HEK293 (cell line): ENCODE measurements around the gene MYH14.

Source experiments
- CTCF ChIA-PET: fragments of 350-600 bp; formaldehyde crosslinking; extraction: SDS; loops from one replicate; lab custom pipeline; 2021; ENCODE audit warnings: antibody characterized with exemption; lab: Yijun Ruan, JAX
- POLR2A ChIA-PET: fragments of 300-600 bp; formaldehyde crosslinking; extraction: SDS; loops from one replicate; lab custom pipeline; 2020; ENCODE audit warnings: antibody characterized with exemption, inconsistent platforms; lab: Yijun Ruan, JAX
- H3K27ac ChIP-seq: fragments of 200-500 bp; sonication (Bioruptor generic); 2 replicates; pipeline ENCODE4 v1.5.1; 2014; ENCODE audit warnings: low read depth, low read length, control low read depth, inconsistent platforms; ENCODE audit errors: extremely low read depth
- H3K36me3 ChIP-seq, 2 experiments: fragments of 200-500 bp in 1 of 2; sonication (Bioruptor generic) in 1 of 2; 1 replicate in 1 of 2; 2 replicates in 1 of 2; pipeline ENCODE4 v1.5.1; 2014 to 2017; ENCODE audit warnings: inconsistent platforms in 2 of 2, low read length in 2 of 2; ENCODE audit not compliant: control insufficient read depth in 2 of 2, insufficient read depth in 1 of 2
- H3K4me1 ChIP-seq: fragments of 200-500 bp; sonication (Bioruptor generic); 2 replicates; pipeline ENCODE4 v1.5.1; 2014; ENCODE audit warnings: mild to moderate bottlenecking, low read length, inconsistent platforms; ENCODE audit not compliant: control insufficient read depth, insufficient read depth
- H3K4me3 ChIP-seq: 2 replicates; pipeline ENCODE4 v1.5.1; 2011; ENCODE audit warnings: low read depth, mild to moderate bottlenecking, control low read depth, low read length, moderate library complexity
- H3K9me3 ChIP-seq: fragments of 200-500 bp; sonication (Bioruptor generic); 2 replicates; pipeline ENCODE4 v1.5.1; 2014; ENCODE audit warnings: low read depth, low read length, inconsistent platforms; ENCODE audit not compliant: control insufficient read depth, insufficient read depth
- EGR2 ChIP-seq: fragments of 450-650 bp; formaldehyde crosslinking; IDR thresholded peaks from 2 replicates; pipeline ENCODE4 v1.5.1; 2016; ENCODE audit warnings: low read depth, missing biosample characterization, missing genetic modification characterization
- FEZF1 ChIP-seq: fragments of 450-650 bp; formaldehyde crosslinking; IDR thresholded peaks from 2 replicates; pipeline ENCODE4 v1.5.1; 2016; ENCODE audit warnings: missing biosample characterization, missing genetic modification characterization
- HOXA7 ChIP-seq: sonication (generic); formaldehyde crosslinking; IDR thresholded peaks from 2 replicates; pipeline ENCODE4 v1.8.1; 2022; ENCODE audit warnings: missing genetic modification reagents, borderline replicate concordance
- KLF10 ChIP-seq: fragments of 450-650 bp; IDR thresholded peaks from 2 replicates; pipeline ENCODE4 v1.5.1; 2018; ENCODE audit warnings: missing biosample characterization, mild to moderate bottlenecking, missing genetic modification characterization
- MYNN ChIP-seq: fragments of 450-650 bp; formaldehyde crosslinking; IDR thresholded peaks from 2 replicates; pipeline ENCODE4 v1.5.1; 2016; ENCODE audit warnings: missing biosample characterization, missing genetic modification characterization, borderline replicate concordance
- PRDM1 ChIP-seq: fragments of 450-650 bp; formaldehyde crosslinking; IDR thresholded peaks from 2 replicates; pipeline ENCODE4; 2016; ENCODE audit warnings: missing biosample characterization, missing genetic modification characterization
- SCRT1 ChIP-seq: fragments of 450-650 bp; formaldehyde crosslinking; IDR thresholded peaks from 2 replicates; pipeline ENCODE4 v1.5.1; 2016; ENCODE audit warnings: missing biosample characterization, missing genetic modification characterization, borderline replicate concordance
- SP7 ChIP-seq: fragments of 450-650 bp; formaldehyde crosslinking; IDR thresholded peaks from 2 replicates; pipeline ENCODE4 v1.5.1; 2016; ENCODE audit warnings: missing biosample characterization, missing genetic modification characterization
- ZBTB48 ChIP-seq: fragments of 450-650 bp; formaldehyde crosslinking; IDR thresholded peaks from 2 replicates; pipeline ENCODE4 v1.5.1; 2016; ENCODE audit warnings: missing biosample characterization, missing genetic modification characterization
- ZEB2 ChIP-seq: fragments of 450-650 bp; formaldehyde crosslinking; IDR thresholded peaks from 2 replicates; pipeline ENCODE4 v1.5.1; 2016; ENCODE audit warnings: missing biosample characterization, missing genetic modification characterization
- ZNF138 ChIP-seq: fragments of 450-650 bp; formaldehyde crosslinking; IDR thresholded peaks from 2 replicates; pipeline ENCODE4 v1.5.1; 2016; ENCODE audit warnings: missing biosample characterization, missing genetic modification characterization, borderline replicate concordance
- ZNF174 ChIP-seq: fragments of 450-650 bp; formaldehyde crosslinking; IDR thresholded peaks from 2 replicates; pipeline ENCODE4 v1.5.0; 2017; ENCODE audit warnings: missing biosample characterization, mild to moderate bottlenecking, missing genetic modification characterization
- ZNF211 ChIP-seq: fragments of 450-650 bp; formaldehyde crosslinking; IDR thresholded peaks from 2 replicates; pipeline ENCODE4 v1.5.1; 2016; ENCODE audit warnings: low read depth, missing biosample characterization, missing genetic modification characterization
- ZNF221 ChIP-seq: fragments of 450-650 bp; formaldehyde crosslinking; IDR thresholded peaks from 2 replicates; pipeline ENCODE4 v1.5.1; 2017; ENCODE audit warnings: missing biosample characterization, missing genetic modification characterization, borderline replicate concordance
- ZNF398 ChIP-seq: fragments of 450-650 bp; formaldehyde crosslinking; IDR thresholded peaks from 2 replicates; pipeline ENCODE4 v1.5.1; 2017; ENCODE audit warnings: missing biosample characterization, missing genetic modification characterization
- ZNF488 ChIP-seq: fragments of 450-650 bp; formaldehyde crosslinking; IDR thresholded peaks from 2 replicates; pipeline ENCODE4 v1.5.1; 2016; ENCODE audit warnings: missing biosample characterization, missing genetic modification characterization
- ZNF513 ChIP-seq: fragments of 450-650 bp; IDR thresholded peaks from 2 replicates; pipeline ENCODE4 v1.5.1; 2018; ENCODE audit warnings: missing biosample characterization, missing genetic modification characterization
- ZNF544 ChIP-seq: fragments of 450-650 bp; formaldehyde crosslinking; IDR thresholded peaks from 2 replicates; pipeline ENCODE4 v1.5.0; 2017; ENCODE audit warnings: missing biosample characterization, missing genetic modification characterization
- ZNF560 ChIP-seq: fragments of 450-650 bp; formaldehyde crosslinking; IDR thresholded peaks from 2 replicates; pipeline ENCODE4 v1.5.1; 2017; ENCODE audit warnings: missing biosample characterization, missing genetic modification characterization, borderline replicate concordance
- ZNF626 ChIP-seq: fragments of 450-650 bp; sonication (Bioruptor Pico); formaldehyde crosslinking; IDR thresholded peaks from 2 replicates; pipeline ENCODE4 v1.5.1; 2018; ENCODE audit warnings: missing biosample characterization, missing genetic modification characterization, inconsistent platforms
- ZNF654 ChIP-seq: fragments of 450-650 bp; formaldehyde crosslinking; IDR thresholded peaks from 2 replicates; pipeline ENCODE4 v1.5.1; 2016; ENCODE audit warnings: low read depth, missing biosample characterization, missing genetic modification characterization
- ZNF76 ChIP-seq: fragments of 450-650 bp; formaldehyde crosslinking; IDR thresholded peaks from 2 replicates; pipeline ENCODE4; 2016; ENCODE audit warnings: low read depth, missing biosample characterization, missing genetic modification characterization, borderline replicate concordance
- TF ChIP-seq, protein P1 (sequence below): fragments of 450-650 bp; formaldehyde crosslinking; IDR thresholded peaks from 2 replicates; pipeline ENCODE4 v1.5.1; 2016; ENCODE audit warnings: missing biosample characterization, missing genetic modification characterization
- TF ChIP-seq, protein P2 (sequence below): fragments of 450-650 bp; formaldehyde crosslinking; IDR thresholded peaks from 2 replicates; pipeline ENCODE4 v1.5.1; 2016; ENCODE audit warnings: missing biosample characterization, missing genetic modification characterization

The MYH14 gene

GRCh38 chr19:50187937-50188336 lies 15.5 kb upstream of the MYH14 start:
- Histone ChIP-seq H3K4me1 (peaks cover 9% of the 10 kb centered on the region; the same call in 1 of the 2 replicates), H3K4me3 (no peak overlapping the region), H3K27ac (no peak overlapping the region), H3K9me3 (no peaks in the 10 kb centered on the region), H3K36me3 (no peaks in the 10 kb centered on the region)
- TF ChIP-seq ZNF138 = no peak
- TF ChIP-seq, protein P1, sequence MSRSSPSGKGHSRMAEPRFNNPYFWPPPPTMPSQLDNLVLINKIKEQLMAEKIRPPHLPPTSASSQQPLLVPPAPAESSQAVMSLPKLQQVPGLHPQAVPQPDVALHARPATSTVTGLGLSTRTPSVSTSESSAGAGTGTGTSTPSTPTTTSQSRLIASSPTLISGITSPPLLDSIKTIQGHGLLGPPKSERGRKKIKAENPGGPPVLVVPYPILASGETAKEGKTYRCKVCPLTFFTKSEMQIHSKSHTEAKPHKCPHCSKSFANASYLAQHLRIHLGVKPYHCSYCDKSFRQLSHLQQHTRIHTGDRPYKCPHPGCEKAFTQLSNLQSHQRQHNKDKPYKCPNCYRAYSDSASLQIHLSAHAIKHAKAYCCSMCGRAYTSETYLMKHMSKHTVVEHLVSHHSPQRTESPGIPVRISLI = no peak
- TF ChIP-seq KLF10 (tag by site-specific recombination) = no peak
- TF ChIP-seq ZNF221 (tag by site-specific recombination) = no peak
- no peak for TF ChIP-seq FEZF1 (tag by site-specific recombination)
- TF ChIP-seq ZEB2 (tag by site-specific recombination) = no peak
- no peak for TF ChIP-seq ZNF560 (tag by site-specific recombination)
- TF ChIP-seq ZNF398 = no peak
- TF ChIP-seq ZNF513 = no peak
- CTCF ChIA-PET = no interaction called here
- POLR2A ChIA-PET = no interaction called here

DNA sequence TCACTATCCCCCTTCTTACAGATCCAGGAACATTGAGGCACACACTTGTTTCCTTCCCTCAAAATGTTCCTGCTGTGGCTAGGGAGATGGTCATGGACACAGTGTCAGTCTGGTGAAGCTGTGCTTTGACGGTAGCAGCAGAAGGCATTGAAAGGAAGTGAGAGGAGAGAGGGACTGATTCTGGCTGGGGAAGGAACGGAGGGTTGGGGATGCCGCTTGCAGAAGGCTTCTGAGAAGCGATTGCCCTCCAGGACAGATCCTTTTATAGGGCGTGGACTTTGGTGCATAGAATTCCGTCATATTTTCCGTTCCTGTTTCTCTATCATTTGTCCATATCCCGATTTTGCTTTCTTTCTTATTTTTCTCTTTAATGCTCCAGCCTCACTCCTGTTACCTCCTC lies 14.1 kb upstream of the MYH14 start:
- Histone ChIP-seq H3K4me1 (peaks cover 4% of the 10 kb centered on the region; the same call in 1 of the 2 replicates), H3K36me3 (no peaks in the 10 kb centered on the region), H3K9me3 (no peaks in the 10 kb centered on the region), H3K4me3 (no peak overlapping the region), H3K27ac (no peak overlapping the region)
- TF ChIP-seq ZNF626 (tag by site-specific recombination) (no peak), ZNF174 (tag by site-specific recombination) (no peak), HOXA7 (CRISPR knock-in tag) (no peak), PRDM1 (tag by site-specific recombination) (no peak), FEZF1 (tag by site-specific recombination) (no peak), SP7 (tag by site-specific recombination) (no peak), MYNN (tag by site-specific recombination) (no peak), SCRT1 (tag by site-specific recombination) (no peak), ZNF488 (tag by site-specific recombination) (no peak), ZNF211 (no peak), ZNF76 (no peak), ZNF654 (tag by site-specific recombination) (no peak), ZBTB48 (tag by site-specific recombination) (no peak), ZNF544 (tag by site-specific recombination) (no peak), EGR2 (tag by site-specific recombination) (no peak)
- TF ChIP-seq, protein P2, sequence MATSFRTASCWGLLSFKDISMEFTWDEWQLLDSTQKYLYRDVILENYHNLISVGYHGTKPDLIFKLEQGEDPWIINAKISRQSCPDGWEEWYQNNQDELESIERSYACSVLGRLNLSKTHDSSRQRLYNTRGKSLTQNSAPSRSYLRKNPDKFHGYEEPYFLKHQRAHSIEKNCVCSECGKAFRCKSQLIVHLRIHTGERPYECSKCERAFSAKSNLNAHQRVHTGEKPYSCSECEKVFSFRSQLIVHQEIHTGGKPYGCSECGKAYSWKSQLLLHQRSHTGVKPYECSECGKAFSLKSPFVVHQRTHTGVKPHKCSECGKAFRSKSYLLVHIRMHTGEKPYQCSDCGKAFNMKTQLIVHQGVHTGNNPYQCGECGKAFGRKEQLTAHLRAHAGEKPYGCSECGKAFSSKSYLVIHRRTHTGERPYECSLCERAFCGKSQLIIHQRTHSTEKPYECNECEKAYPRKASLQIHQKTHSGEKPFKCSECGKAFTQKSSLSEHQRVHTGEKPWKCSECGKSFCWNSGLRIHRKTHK (tag by site-specific recombination) = no peak
- POLR2A ChIA-PET = no interaction called here
- CTCF ChIA-PET = no interaction called here
